Natural killer cell treated with Interleukin-12 subunit alpha and Interleukin-12 subunit beta and Interleukin-15 and Interleukin-18, amount 100 ng/mL, for 72 hours (primary cell): ENCODE measurements around the gene STAB1. TPM values are rescaled to one million over a fixed set of nuclear protein-coding genes. Genes with fewer than 3 reads are reported as not detected.

Source experiments
- ATAC-seq, 2 donors: fragments of 150-1000 bp; cut with Tn5 transposase in 1 of 2; sonication (Bioruptor Pico), chemical (Tn5 transposase) in 1 of 2; 2 replicates each; pipeline ENCODE4 v1.10.0; 2021
- DNase-seq: peaks from one replicate; pipeline ENCODE4 v3.0.0; 2022; ENCODE audit warnings: low spot score
- H3K27ac Mint-ChIP-seq, 2 donors: 1 replicate in 1 of 2; 2 replicates in 1 of 2; pipeline ENCODE4 v1.8.0; 2022; ENCODE audit warnings: mixed read lengths in 2 of 2, mild to moderate bottlenecking in 1 of 2, moderate library complexity in 1 of 2
- H3K27me3 Mint-ChIP-seq, 2 donors: 1 replicate in 1 of 2; 2 replicates in 1 of 2; pipeline ENCODE4 v1.8.0; 2022; ENCODE audit warnings: mixed read lengths in 2 of 2
- H3K36me3 Mint-ChIP-seq: one replicate; pipeline ENCODE4 v1.8.0; 2022; ENCODE audit warnings: mixed read lengths
- H3K4me1 Mint-ChIP-seq, 2 donors: 1 replicate in 1 of 2; 2 replicates in 1 of 2; pipeline ENCODE4 v1.8.0; 2022; ENCODE audit warnings: low read depth in 2 of 2, mixed read lengths in 2 of 2, mild to moderate bottlenecking in 1 of 2
- H3K4me3 Mint-ChIP-seq: one replicate; pipeline ENCODE4 v1.8.0; 2022; ENCODE audit warnings: mixed read lengths
- H3K9me3 Mint-ChIP-seq: 2 replicates; pipeline ENCODE4 v1.8.0; 2022; ENCODE audit warnings: mixed read lengths
- total RNA-seq, 2 donors: library from RNA; stranded (reverse); gene quantifications; one replicate each; pipeline ENCODE4 v1.2.3, GENCODE V29; 2022

Gene STAB1
- total RNA-seq, 2 donors from 2014 or later: 0.57 to 0.92 TPM

- Mint-ChIP-seq H3K27me3 (no peaks in the 10 kb centered on the region), H3K36me3 (no peaks in the 10 kb centered on the region), H3K4me1 (no peaks in the 10 kb centered on the region), H3K27ac (no peak overlapping the region), H3K9me3 (no peaks in the 10 kb centered on the region), H3K4me3 (no peak overlapping the region)
- ATAC-seq (no peak), DNase-seq (no peak)
These were observed 19.4 kb downstream of the STAB1 start for GRCh38 chr3:52514576-52514975.

DNA sequence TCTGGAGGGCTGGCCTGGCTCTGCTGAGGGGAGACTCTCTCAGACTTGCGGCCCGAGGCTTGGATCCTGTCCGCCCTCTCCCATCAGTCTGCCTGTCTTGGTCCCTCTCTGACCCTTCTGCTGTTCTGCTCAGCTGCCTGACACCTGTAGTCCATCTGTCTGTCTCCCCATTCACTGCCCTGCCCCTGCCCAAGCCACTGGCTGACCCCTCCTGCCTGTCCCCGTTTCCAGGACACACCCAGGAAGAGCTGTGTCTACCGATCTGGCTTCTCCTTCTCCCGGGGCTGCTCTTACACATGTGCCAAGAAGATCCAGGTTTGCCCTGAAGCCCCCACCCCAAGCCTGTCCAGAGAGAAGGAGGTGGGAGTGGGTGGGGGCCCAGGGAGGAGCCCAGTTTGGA, 20.1 kb downstream of the STAB1 start:
- ATAC-seq (no peak), DNase-seq (no peak)
- H3K4me3 Mint-ChIP-seq: no peak overlapping the region
- H3K36me3 Mint-ChIP-seq: no peaks in the 10 kb centered on the region
- no peaks in the 10 kb centered on the region for H3K27me3 Mint-ChIP-seq
- H3K27ac Mint-ChIP-seq: no peak overlapping the region
- H3K9me3 Mint-ChIP-seq: no peaks in the 10 kb centered on the region
- H3K4me1 Mint-ChIP-seq: no peaks in the 10 kb centered on the region

DNA sequence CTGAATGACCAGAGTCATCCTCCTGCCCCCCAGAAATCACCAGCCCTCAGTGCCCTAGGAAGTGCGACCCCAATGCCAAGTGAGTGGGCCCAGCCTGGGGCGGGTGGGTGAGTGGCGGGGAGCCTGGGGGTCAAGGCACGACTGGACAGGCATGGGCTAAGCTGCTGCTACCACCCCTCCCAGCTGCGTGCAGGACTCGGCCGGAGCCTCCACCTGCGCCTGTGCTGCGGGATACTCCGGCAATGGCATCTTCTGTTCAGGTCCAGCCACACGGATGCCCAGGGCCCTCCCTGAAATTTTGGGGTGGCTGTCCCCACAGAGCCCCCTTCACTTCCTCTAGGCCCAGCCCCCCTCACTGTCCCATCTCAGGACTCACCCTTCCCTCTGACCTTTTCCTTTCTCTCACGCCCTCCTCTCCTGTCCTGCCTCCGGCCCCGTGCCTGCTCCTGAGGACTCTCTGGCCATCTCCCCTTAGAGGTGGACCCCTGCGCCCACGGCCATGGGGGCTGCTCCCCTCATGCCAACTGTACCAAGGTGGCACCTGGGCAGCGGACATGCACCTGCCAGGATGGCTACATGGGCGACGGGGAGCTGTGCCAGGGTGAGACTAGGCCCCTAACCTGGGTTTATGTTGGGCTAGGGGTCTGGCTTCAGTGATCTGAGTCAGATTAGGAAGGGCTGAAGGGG, 21.5 kb downstream of the STAB1 start:
- Mint-ChIP-seq H3K9me3 (no peaks in the 10 kb centered on the region), H3K4me3 (no peak overlapping the region), H3K27me3 (no peaks in the 10 kb centered on the region), H3K4me1 (no peaks in the 10 kb centered on the region), H3K27ac (no peak overlapping the region), H3K36me3 (no peaks in the 10 kb centered on the region)
- DNase-seq (no peak), ATAC-seq (no peak)

- DNase-seq (no peak), ATAC-seq (no peak)
- Mint-ChIP-seq H3K4me1 (no peaks in the 10 kb centered on the region), H3K9me3 (no peaks in the 10 kb centered on the region), H3K27ac (no peak overlapping the region), H3K27me3 (no peaks in the 10 kb centered on the region), H3K36me3 (no peaks in the 10 kb centered on the region), H3K4me3 (no peak overlapping the region)
These were observed 22.9 kb downstream of the STAB1 start for GRCh38 chr3:52517796-52518722.

DNA sequence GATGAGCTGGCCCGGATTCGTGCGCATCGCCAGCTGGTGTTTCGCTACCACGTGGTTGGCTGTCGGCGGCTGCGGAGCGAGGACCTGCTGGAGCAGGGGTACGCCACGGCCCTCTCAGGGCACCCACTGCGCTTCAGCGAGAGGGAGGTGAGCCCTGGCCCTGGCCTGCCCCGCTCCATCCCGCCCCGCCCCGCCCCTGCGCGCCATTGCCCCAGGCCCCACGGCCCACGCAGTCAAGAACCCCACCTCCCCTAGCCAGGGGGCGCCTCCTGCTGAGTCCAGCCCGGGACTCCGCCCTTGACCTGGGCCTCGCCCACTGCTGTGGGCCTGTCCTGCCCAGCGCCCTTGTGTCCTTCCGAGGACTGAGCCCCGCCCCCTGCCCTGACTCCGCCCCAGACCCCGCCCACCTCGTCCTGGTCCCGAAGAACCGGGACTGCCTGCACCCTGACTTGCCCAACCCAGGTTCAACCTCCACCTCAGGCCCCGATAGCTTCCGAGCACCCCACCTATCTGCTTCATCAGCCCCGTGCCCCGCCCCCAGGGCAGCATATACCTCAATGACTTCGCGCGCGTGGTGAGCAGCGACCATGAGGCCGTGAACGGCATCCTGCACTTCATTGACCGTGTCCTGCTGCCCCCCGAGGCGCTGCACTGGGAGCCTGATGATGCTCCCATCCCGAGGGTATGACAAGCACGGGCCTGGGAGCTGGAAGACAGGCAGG, 23.7 kb downstream of the STAB1 start:
- ATAC-seq (no peak), DNase-seq (no peak)
- H3K4me1 Mint-ChIP-seq: no peaks in the 10 kb centered on the region
- no peaks in the 10 kb centered on the region for H3K27me3 Mint-ChIP-seq
- no peaks in the 10 kb centered on the region for H3K36me3 Mint-ChIP-seq
- no peak overlapping the region for H3K4me3 Mint-ChIP-seq
- no peaks in the 10 kb centered on the region for H3K9me3 Mint-ChIP-seq
- H3K27ac Mint-ChIP-seq: no peak overlapping the region

DNA sequence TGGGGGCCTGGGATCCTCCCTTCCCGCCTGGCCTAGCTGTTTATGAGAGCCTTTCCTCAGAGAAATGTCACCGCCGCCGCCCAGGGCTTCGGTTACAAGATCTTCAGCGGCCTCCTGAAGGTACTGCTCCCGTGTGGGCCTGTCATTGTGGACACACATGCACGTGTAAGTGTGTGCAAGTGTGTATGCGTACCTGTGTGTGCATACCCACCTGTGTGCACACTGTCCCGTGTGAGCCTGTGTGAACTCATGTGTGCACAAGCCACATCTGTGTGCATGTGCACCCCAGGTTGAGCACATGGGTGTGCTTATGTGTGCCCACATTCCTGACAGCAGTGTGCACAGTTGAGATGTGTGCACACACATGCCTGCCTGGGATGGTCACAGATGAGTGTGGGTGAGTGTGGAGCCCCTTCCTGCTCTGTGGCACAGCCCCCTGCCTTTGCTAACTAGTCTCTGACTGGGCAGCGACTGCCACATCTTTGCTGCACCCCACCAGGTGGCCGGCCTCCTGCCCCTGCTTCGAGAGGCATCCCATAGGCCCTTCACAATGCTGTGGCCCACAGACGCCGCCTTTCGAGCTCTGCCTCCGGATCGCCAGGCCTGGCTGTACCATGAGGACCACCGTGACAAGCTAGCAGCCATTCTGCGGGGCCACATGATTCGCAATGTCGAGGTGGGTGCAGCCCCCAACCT, 24.5 kb downstream of the STAB1 start:
- peaks cover 0 to 4% of the 10 kb centered on the region in 2 donors for H3K4me1 Mint-ChIP-seq
- DNase-seq (no peak), ATAC-seq (no peak)
- H3K27me3 Mint-ChIP-seq: no peaks in the 10 kb centered on the region
- H3K27ac Mint-ChIP-seq: no peak overlapping the region
- H3K36me3 Mint-ChIP-seq: no peaks in the 10 kb centered on the region
- H3K9me3 Mint-ChIP-seq: no peaks in the 10 kb centered on the region
- no peak overlapping the region for H3K4me3 Mint-ChIP-seq

DNA sequence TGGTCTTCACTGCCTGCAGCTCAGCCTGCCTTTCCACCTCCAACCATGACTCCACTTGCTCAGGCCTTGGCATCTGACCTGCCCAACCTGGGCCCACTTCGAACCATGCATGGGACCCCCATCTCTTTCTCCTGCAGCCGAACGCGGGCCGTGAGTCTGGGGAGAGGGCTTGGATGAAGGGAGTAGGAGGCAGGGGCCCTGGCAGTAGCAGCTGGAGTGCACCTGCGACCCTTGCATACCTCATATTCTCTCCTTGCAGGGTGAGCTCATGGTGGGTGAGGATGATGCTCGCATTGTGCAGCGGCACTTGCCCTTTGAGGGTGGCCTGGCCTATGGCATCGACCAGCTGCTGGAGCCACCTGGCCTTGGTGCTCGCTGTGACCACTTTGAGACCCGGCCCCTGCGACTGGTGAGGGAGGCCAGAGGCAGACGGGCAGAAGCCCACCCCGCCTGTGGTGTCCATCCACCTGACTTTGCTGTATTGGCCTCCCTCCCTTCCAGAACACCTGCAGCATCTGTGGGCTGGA, 25.1 kb downstream of the STAB1 start:
- no peak overlapping the region for H3K27ac Mint-ChIP-seq
- H3K36me3 Mint-ChIP-seq: no peaks in the 10 kb centered on the region
- no peak overlapping the region for H3K4me3 Mint-ChIP-seq
- ATAC-seq (no peak), DNase-seq (no peak)
- no peaks in the 10 kb centered on the region for H3K9me3 Mint-ChIP-seq
- H3K4me1 Mint-ChIP-seq: peaks cover 0 to 4% of the 10 kb centered on the region in 2 donors
- H3K27me3 Mint-ChIP-seq: no peaks in the 10 kb centered on the region

GRCh38 chr3:52520716-52521487, 25.8 kb downstream of the STAB1 start:
- Mint-ChIP-seq H3K9me3 (no peaks in the 10 kb centered on the region), H3K4me1 (peaks cover 0 to 4% of the 10 kb centered on the region in 2 donors), H3K27me3 (no peaks in the 10 kb centered on the region), H3K4me3 (no peak overlapping the region), H3K36me3 (no peaks in the 10 kb centered on the region), H3K27ac (no peak overlapping the region)
- ATAC-seq: no peak
- no peak for DNase-seq

GRCh38 chr3:52521488-52521824, 26.3 kb downstream of the STAB1 start:
- Mint-ChIP-seq H3K4me1 (peaks cover 0 to 4% of the 10 kb centered on the region in 2 donors), H3K9me3 (no peaks in the 10 kb centered on the region), H3K4me3 (no peak overlapping the region), H3K36me3 (no peaks in the 10 kb centered on the region), H3K27ac (no peak overlapping the region), H3K27me3 (no peaks in the 10 kb centered on the region)
- no peak for DNase-seq
- ATAC-seq: no peak

- no peak overlapping the region for H3K4me3 Mint-ChIP-seq
- H3K27me3 Mint-ChIP-seq: no peaks in the 10 kb centered on the region
- H3K9me3 Mint-ChIP-seq: no peaks in the 10 kb centered on the region
- DNase-seq (no peak), ATAC-seq (no peak)
- peaks cover 0 to 4% of the 10 kb centered on the region in 2 donors for H3K4me1 Mint-ChIP-seq
- H3K27ac Mint-ChIP-seq: no peak overlapping the region
- H3K36me3 Mint-ChIP-seq: no peaks in the 10 kb centered on the region
These were observed 26.9 kb downstream of the STAB1 start for GRCh38 chr3:52521881-52522650.

- Mint-ChIP-seq H3K4me1 (peaks cover 0 to 4% of the 10 kb centered on the region in 2 donors), H3K4me3 (no peak overlapping the region), H3K27ac (no peak overlapping the region), H3K27me3 (no peaks in the 10 kb centered on the region), H3K36me3 (no peaks in the 10 kb centered on the region), H3K9me3 (no peaks in the 10 kb centered on the region)
- no peak for DNase-seq
- ATAC-seq: no peak
These were observed 27.6 kb downstream of the STAB1 start for GRCh38 chr3:52522651-52523251.
